ENCODE results near the gene RIOK2.
"Not testable (repeated sequence)": the region's sequence is repeated elsewhere in the genome, so short reads cannot be mapped to it uniquely, and the experiment has no call there.

The RIOK2 gene

DNA sequence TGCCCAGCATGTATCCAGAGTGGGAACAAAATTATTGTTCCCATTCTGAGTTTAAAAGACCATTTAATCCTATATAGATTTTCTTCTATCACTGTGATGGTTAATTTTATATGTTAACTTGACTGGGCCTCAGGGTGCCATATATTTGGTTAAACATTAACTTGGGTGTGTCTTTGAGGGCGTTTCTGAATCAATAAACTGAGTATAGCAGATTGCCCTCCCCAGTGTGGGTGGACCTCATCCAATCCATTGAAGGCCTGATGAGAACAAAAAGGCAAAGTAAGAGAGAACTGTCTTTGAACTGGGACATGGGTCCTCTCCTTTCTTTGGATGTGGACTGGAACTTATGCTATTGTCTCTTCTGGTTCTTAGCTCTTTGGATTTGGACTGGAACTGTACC, 17.3 kb downstream of the RIOK2 start:
- no peak for DNase-seq

- DNase-seq: no peak
These were observed 18.2 kb downstream of the RIOK2 start for GRCh38 chr5:97164846-97165245.

- no peak for DNase-seq
These were observed 19.2 kb downstream of the RIOK2 start for GRCh38 chr5:97163790-97164285.

DNA sequence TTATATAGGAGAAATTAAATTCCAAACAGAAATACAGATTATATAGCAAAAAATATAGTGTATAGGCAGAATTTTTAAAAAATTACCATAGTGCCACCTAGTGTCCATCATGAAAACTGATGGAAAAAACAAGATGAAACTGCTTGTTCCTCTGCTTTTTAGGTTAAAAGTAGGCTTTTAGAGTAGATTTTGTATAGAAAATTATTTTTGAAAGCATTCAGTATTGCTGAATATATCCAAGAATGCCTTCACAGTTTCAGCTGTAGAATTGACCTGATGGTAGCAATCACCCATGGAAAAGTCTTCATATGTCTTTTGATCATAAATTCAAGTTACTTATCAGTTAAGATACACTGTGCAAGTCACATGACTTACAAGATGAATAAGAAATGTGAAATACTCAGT, 19.7 kb downstream of the RIOK2 start:
- no peak for DNase-seq

- peak; percentile 57 for DNase-seq
These were observed 21.0 kb downstream of the RIOK2 start for GRCh38 chr5:97162045-97162444.

GRCh38 chr5:97157689-97158088, 25.4 kb downstream of the RIOK2 start:
- no peak for DNase-seq

DNA sequence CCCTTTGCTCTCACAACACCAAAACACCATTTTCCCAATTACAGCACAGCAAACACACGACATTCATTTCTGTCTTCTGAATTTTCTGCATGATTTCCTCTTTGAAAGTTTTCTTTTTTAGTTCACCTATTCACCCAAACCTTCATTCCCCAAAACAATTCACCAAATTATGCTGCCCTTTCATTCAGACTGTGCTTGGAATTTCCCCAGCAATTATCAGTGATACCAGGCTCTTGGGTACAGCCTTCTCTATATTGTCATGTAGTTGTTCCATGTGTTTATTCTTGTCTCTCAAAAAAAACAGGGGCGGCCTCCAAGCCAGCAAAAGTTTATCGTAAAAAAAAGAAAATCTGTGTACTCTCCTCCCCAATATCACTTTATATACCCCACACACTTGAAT, 31.7 kb downstream of the RIOK2 start:
- DNase-seq: no peak

GRCh38 chr5:97150401-97150800, 32.6 kb downstream of the RIOK2 start:
- no peak for DNase-seq

- DNase-seq: no peak
These were observed 33.3 kb downstream of the RIOK2 start for GRCh38 chr5:97149709-97150108.

DNA sequence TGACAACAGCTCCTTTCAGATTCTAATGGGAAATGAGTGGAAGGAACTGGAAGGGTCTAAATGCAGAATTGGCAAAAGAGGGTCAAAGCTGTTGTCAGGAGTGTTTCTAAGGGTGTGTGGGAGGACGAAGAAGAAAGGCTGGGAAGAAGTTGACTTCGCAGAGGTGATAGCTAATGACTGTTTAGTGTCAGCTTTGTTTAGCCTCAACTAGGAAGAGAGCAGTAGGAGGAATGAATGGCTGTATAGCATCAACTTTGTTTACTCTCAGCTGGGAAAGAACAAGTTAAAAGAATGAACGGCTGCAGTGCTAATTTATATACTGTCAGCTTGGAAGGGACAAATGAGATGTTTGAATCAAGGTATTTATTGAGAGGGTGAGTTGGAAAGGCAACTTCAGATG, 34.8 kb downstream of the RIOK2 start:
- no peak for DNase-seq

DNA sequence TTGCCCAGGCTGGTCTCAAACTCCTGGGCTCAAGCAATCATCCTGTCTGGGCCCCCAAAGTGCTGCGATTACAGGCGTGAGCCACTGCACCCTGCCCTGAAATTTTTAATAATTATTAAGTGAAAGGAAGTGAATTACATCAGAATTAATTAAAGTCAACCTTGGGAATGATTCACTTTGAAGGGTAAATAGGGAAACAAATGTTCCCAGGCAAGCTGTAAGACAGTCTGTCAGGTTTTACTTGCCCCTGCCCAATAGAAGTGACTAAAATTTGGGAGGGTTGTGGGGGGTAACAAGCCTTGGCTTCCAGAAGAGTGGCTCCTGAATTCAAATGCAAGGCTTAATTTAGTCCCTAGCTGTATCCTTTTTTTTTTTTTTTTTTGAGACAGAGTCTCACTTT, 39.3 kb downstream of the RIOK2 start:
- DNase-seq: no peak

- peak; percentile 35 for DNase-seq
These were observed 40.4 kb downstream of the RIOK2 start, which contains the start of gene LIX1 for GRCh38 chr5:97142521-97143254. LIX1 (minus strand) TSS chr5:97142611; CDS start chr5:97142576, 35 bp downstream.

DNA sequence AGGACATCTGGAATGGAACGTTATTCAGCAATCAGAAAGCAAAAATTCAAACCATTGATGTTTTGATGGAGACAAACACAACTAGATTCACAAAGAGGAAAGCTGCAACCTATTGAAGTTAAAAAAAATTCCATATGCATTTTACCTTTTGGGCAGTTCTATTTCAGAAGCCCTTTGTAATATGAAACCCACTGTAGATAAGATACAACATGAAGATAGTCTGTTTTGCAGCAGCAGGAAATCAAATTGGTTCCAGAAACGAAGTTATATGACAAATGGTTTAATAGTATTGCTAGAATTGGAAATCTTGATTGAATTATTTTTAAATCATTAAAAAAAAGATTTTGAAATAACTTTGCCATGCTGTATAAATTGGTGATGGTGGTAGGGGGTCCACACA, 41.5 kb downstream of the RIOK2 start:
- no peak for DNase-seq

- no peak for DNase-seq
These were observed 42.0 kb downstream of the RIOK2 start for GRCh38 chr5:97141031-97141430.

DNA sequence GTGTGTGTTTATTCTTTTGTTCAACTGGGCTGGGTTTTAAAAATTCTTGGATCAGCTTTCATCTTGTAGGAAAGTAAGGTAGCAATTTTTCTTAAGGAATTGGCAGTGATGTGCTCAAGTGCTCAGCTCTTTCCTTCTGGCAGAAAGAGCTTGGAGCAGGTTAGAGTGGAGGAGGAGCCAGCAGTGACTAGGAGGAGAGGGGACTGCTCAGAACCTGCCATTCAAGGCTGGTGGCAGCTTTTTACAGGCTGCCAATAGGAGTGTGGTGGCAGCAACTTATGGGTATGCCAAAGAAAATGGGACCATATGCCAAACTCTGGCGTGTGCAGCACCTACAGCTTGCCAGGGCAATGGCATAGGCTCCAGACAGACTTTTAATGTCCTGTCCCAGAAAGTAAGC, 42.8 kb downstream of the RIOK2 start:
- DNase-seq: not testable (repeated sequence)

- DNase-seq: no peak
These were observed 46.6 kb downstream of the RIOK2 start for GRCh38 chr5:97136475-97136874.

- DNase-seq: no peak
These were observed 47.2 kb downstream of the RIOK2 start for GRCh38 chr5:97135868-97136267.

GRCh38 chr5:97134634-97135033, 48.4 kb downstream of the RIOK2 start:
- DNase-seq: no peak

DNA sequence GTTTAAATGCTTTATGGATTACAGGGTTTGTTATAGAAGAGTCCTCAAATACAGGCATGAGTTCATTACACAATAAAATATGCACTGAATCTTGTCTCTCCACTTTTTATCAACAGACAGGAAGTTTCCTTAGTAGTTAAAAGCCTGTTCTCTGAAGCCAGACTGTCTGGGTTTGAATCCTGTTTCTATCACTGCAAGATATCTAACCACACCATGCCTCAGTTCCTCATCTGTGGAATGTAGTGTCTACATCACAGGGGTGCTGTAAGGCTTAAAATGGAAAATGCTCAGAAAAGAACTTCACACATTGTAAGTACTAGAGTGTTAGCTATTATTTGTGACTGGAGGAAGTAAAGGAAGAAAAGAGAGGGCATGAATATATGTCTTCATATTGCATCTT, 49.9 kb downstream of the RIOK2 start:
- no peak for DNase-seq

DNA sequence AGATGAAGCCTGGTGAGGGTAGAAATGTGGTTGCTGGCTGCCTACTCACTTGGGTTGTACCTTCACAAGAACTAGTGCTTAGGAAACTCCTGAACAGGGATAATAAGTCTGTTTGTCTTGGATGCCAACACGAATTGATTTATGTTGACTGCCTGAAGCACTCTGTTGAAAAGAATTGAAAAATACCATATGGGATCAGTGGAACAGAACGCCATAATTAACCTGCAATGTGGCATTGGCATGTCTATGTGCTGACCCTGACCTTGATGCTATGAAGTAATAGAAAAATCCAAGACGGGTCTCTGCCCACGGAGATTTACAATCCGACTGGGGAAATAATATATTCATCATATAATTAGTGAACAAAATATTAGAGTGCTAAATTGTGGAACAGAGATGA, 51.1 kb downstream of the RIOK2 start:
- no peak for DNase-seq

DNA sequence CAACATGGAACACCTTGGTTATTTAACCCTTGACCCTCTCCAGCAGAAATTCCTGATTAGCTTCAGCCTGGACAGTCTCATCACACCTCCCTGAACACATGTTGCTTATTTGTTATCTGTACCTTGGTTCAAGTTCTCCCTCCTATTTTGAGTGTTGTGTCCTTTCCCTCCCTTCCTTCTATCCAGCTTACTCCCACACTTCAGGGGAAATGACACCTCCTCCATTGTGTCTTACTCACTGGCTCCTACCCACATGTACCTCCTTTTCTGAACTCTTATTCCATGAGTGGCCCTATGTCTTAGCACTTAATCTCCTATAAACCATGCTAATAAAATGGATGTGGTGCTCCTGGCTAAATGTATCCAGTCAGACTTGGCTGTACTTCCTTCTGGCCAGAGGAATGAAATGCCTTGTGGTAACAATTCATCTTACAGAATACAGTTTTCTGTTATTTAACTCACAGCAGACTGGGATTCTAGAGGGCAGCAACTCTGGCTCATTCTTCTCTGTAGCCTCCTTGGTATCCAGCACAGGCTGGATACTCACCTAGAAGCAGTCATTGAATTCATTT, 51.8 kb downstream of the RIOK2 start:
- no peak for DNase-seq

GRCh38 chr5:97127727-97128126, 55.3 kb downstream of the RIOK2 start:
- no peak for DNase-seq

- DNase-seq: no peak
These were observed 57.8 kb downstream of the RIOK2 start for GRCh38 chr5:97125125-97125683.

DNA sequence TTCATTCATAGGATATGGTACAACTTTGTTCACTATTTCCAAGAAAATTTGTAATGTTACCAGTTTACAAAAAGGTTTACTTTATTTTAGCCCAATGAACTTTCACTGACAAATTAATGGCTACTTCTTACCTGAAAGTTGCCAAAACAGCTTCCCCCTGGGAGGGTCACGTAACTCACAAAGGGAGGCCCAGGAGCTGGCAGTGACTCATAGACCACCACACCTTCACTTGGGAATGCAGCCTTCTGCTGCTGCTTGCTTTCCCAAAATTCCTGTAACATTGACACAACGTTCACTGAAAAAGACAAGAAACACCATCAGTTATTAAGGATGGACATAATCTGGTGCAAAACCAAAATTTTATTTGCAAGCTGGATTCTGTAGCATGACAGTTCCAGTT, 58.7 kb downstream of the RIOK2 start:
- DNase-seq: no peak

All from stimulated activated CD8-positive, alpha-beta memory T cell treated with anti-CD3 and anti-CD28 coated beads, Interleukin-4, amount 100 ng/mL, for 48 hours (primary cell).